ENCODE data around the gene CGB8.
"Not testable (repeated sequence)": the region's sequence is repeated elsewhere in the genome, so short reads cannot be mapped to it uniquely, and the experiment has no call there.

Gene CGB8

DNA sequence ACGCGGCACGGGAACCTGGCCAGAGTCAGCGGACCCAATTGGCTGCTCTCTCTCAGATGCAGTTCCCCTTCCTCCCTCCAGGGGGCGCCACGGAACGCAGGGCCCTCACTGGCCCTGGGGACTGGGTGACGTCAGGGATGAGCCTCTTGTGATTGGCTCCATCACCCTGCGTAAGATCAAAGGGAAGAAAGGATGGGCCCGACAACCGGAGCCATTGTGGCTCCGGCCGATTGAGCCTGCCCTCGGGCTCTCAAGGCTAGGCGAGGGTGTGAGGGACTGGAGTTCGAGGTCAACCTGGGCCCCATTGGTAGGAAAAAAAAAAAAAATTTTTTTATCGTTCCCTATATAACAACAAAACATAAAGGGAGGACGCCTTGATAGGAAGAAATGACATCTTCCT lies 12.1 kb downstream of the CGB8 start, which contains the start of gene CGB1:
TSS of gene CGB1 (minus strand) at position 81 of the 400 bp plus-strand sequence. CDS start 184 bp downstream, outside the sequence.
- TF ChIP-seq, protein P1, sequence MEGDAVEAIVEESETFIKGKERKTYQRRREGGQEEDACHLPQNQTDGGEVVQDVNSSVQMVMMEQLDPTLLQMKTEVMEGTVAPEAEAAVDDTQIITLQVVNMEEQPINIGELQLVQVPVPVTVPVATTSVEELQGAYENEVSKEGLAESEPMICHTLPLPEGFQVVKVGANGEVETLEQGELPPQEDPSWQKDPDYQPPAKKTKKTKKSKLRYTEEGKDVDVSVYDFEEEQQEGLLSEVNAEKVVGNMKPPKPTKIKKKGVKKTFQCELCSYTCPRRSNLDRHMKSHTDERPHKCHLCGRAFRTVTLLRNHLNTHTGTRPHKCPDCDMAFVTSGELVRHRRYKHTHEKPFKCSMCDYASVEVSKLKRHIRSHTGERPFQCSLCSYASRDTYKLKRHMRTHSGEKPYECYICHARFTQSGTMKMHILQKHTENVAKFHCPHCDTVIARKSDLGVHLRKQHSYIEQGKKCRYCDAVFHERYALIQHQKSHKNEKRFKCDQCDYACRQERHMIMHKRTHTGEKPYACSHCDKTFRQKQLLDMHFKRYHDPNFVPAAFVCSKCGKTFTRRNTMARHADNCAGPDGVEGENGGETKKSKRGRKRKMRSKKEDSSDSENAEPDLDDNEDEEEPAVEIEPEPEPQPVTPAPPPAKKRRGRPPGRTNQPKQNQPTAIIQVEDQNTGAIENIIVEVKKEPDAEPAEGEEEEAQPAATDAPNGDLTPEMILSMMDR (IDR thresholded peaks at IDR 0.05; ENCODE audit: low read depth, low read length) = peak; percentile 67
- H3K4me3 ChIP-seq (replicated peaks in 1 of 2; ENCODE audit: low read depth in 2 of 2, low read length in 2 of 2) = not testable (repeated sequence)
- DNase-seq (ENCODE audit: low read depth in 2 of 2) = peak in 1 of 2 donors; percentile 41

DNA sequence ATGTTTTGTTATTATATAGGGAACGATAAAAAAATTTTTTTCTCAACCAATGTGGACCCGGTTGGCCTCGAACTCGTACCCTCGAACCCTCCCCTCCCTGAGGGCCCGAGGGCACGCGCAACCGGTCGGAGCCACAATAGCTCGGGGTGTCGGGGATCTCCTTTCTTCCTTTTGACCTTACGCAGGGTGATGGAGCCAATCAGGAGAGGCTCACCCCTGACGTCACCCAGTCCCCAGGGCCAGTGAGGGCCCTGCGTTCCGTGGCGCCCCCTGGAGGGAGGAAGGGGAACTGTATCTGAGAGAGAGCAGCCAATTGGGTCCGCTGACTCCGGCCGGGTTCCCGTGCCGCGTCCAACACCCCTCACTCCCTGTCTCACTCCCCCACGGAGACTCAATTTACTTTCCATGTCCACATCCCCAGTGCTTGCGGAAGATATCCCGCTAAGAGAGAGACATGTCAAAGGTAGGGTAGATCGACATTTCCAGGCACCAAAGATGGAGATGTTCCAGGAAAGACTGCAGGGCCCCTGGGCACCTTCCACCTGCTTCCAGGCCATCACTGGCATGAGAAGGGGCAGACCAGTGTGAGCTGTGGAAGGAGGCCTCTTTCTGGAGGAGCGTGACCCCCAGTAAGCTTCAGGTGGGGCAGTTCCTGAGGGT lies 17.1 kb downstream of the CGB8 start, which contains the start of gene CGB2:
TSS of gene CGB2 (plus strand) at position 249 of the 660 bp plus-strand sequence. CDS start at position 455, 206 bp downstream.
- H3K4me3 ChIP-seq (replicated peaks in 1 of 2; ENCODE audit: low read depth in 2 of 2, low read length in 2 of 2) = not testable (repeated sequence)
- TF ChIP-seq, protein P1 (IDR thresholded peaks at IDR 0.05; ENCODE audit: low read depth, low read length) = peak; percentile 51
- DNase-seq (ENCODE audit: low read depth in 2 of 2) = peak in 1 of 2 donors; percentile 51

DNA sequence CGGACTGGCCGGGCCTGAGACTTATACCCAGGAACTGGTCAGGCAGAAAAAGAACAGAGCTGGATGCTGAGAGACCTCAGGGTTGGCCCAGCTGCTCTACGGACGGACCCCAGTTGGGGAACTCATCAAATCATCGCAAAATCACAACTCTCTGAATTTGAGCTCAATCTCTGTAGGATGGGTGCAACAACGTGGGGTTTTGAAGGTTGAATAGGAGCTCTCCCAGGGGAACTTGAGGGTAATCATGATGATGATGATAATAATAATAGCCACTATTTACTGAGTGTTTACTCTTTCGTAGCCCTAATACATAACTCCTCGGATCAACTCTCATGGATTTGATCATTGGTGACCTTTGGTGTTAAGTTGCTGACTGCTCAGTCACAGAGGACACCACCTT lies 18.6 kb downstream of the CGB8 start:
- DNase-seq (ENCODE audit: low read depth in 2 of 2); H3K4me3 ChIP-seq (replicated peaks in 1 of 2; ENCODE audit: low read depth in 2 of 2, low read length in 2 of 2): not testable (repeated sequence)

DNA sequence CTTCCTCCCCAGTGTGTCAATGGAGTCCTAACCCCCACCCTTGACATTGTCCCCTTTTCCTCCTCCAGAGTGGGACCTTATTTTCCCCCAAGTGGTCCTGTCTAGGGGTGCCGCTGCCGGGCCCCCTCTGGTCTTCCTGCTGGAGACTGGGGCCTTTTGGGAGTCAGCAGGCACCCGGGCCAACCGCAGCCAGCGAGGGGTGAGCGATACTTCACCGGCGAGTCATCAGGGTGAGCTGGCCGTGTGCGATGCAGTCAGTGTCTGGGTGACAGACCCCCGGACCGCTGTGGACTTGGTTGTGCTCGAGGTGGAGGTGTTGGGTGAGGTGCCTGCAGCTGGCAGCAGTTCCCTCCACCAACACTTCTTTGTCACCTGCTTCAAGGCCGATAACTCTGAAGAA lies 19.2 kb downstream of the CGB8 start:
- H3K4me3 ChIP-seq (replicated peaks in 1 of 2; ENCODE audit: low read depth in 2 of 2, low read length in 2 of 2) = not testable (repeated sequence)
- DNase-seq (ENCODE audit: low read depth in 2 of 2) = peak in 1 of 2 donors; percentile 35

DNA sequence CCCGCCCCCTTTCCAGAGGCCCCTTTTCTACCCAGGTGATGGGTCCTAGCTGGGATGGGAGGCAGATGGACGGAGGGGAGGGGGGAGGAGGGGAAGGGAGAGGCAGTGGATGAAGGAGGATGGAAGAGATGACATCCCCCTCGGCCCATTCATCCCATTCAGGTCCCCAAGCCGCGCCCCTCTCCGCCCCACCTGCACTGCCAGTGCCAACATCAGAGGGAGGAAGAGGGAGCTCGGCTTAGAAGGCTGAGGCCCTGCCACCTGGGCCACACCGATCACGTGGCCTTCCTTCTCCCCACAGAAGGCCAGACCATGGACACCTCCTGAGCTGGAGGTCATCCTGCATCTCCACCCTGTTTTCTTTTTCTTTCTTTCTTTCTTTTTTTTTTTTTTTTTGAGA lies 20.2 kb downstream of the CGB8 start:
- H3K4me3 ChIP-seq (replicated peaks in 1 of 2; ENCODE audit: low read depth in 2 of 2, low read length in 2 of 2); DNase-seq (ENCODE audit: low read depth in 2 of 2): not testable (repeated sequence)

DNA sequence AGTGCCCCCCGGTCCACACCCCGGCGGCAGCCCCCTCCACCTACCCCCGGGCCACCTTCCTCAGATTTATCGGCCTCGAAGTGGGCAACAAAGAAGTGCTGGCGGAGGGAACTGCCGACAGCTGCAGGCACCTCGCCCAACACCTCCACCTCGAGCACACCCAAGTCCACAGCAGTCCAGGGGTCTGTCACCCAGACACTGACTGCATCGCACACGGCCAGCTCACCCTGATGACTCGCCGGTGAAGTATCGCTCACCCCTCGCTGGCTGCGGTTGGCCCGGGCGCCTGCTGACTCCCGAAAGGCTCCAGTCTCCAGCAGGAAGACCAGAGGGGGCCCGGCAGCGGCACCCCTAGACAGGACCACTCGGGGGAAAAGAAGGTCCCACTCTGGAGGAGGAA lies 23.3 kb downstream of the CGB8 start:
- DNase-seq (ENCODE audit: low read depth in 2 of 2); H3K4me3 ChIP-seq (replicated peaks in 1 of 2; ENCODE audit: low read depth in 2 of 2, low read length in 2 of 2): not testable (repeated sequence)

DNA sequence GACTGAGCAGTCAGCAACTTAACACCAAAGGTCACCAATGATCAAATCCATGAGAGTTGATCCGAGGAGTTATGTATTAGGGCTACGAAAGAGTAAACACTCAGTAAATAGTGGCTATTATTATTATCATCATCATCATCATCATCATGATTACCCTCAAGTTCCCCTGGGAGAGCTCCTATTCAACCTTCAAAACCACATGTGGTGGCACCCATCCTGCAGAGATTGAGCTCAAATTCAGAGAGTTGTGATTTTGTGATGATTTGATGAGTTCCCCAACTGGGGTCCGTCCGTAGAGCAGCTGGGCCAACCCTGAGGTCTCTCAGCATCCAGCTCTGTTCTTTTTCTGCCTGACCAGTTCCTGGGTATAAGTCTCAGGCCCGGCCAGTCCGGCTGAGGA lies 23.8 kb downstream of the CGB8 start:
- not testable (repeated sequence) for H3K4me3 ChIP-seq (replicated peaks in 1 of 2; ENCODE audit: low read depth in 2 of 2, low read length in 2 of 2); DNase-seq (ENCODE audit: low read depth in 2 of 2)

DNA sequence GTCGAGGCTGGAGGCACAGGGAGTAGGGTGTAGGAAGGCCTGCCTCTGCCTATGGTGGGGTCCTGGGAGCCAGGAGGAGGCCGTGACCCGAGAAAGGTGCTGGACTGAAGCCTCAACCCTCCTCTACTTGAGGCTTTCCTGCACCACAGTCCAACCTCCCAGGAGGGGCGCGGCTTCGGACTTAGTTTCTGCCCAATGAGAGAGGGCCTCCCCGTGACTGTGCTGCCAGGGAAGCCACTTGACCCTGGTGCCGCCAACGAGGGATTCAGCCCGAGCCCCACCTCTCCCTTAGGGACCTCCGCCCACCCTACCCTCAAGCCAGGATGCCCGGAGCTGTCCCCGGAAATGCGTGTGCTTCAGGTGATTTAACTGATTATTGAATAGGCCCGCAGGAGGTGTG lies 24.7 kb downstream of the CGB8 start, which contains the start of gene CGB3:
TSS of gene CGB3 (minus strand) at position 101 of the 400 bp plus-strand sequence. CDS start 362 bp downstream, outside the sequence.
- not testable (repeated sequence) for H3K4me3 ChIP-seq (replicated peaks in 1 of 2; ENCODE audit: low read depth in 2 of 2, low read length in 2 of 2); DNase-seq (ENCODE audit: low read depth in 2 of 2)

DNA sequence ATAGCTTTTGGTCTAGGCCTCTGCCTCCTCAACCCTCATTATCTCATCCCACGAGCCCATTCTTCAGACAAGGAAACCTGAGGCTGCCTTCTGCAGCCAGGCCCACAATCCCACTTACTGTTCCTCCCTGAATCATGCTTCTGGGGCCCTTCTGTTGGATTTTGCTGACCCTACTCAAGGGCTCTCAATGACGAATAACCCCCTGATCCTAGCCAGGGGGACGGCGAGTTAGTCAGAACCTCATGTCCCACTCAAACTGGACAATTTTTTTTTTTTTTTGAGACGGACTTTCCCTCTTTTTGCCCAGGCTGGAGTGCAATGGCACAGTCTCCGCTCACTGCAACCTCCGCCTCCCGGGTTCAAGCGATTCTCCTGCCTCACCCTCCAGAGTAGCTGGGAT lies 26.8 kb downstream of the CGB8 start:
- TF ChIP-seq, protein P1 (IDR thresholded peaks at IDR 0.05; ENCODE audit: low read depth, low read length) = no peak
- DNase-seq (ENCODE audit: low read depth in 2 of 2) = no peak
- H3K4me3 ChIP-seq (replicated peaks in 1 of 2; ENCODE audit: low read depth in 2 of 2, low read length in 2 of 2) = no peak overlapping the region
